Pancreas (tissue), 10 donors: Measurements from ENCODE around the gene SMARCB1. TPM values are rescaled to one million over a fixed set of nuclear protein-coding genes. Genes with fewer than 3 reads are reported as not detected.

Source experiments
- ATAC-seq, 4 donors: fragments of 200-7000 bp; cut with Tn5 transposase; one replicate each; pipeline versions ENCODE4 v1.8.0 to v1.9.1; 2020; ENCODE audit warnings: mild to moderate bottlenecking in 4 of 4, moderate library complexity in 4 of 4
- DNase-seq, 6 donors: peaks; one replicate each; pipeline ENCODE4 v3.0.0-alpha.2; 2020
- FAIRE-seq: peaks from 2 replicates; lab custom pipeline; 2012; peaks lifted over from hg19 to GRCh38; lab: Jason Lieb, UNC
- H3K27ac ChIP-seq, 4 donors: fragments of 200-600 bp; sonication (generic); 1 replicate in 3 of 4; 2 replicates in 1 of 4; pipeline versions ENCODE4 v1.5.0 to v1.8.0; 2020
- H3K27me3 ChIP-seq, 4 donors: fragments of 200-600 bp; one replicate each; pipeline ENCODE4 v1.8.0; 2021
- H3K36me3 ChIP-seq, 3 donors: fragments of 200-600 bp; sonication (generic) in 1 of 3; one replicate each; pipeline versions ENCODE4 v1.5.0 to v1.8.0; 2020 to 2021
- H3K4me1 ChIP-seq, 3 donors: fragments of 200-600 bp; one replicate each; pipeline ENCODE4 v1.8.0; 2021
- H3K4me3 ChIP-seq, 4 donors: fragments of 200-600 bp; sonication (generic) in 2 of 4; one replicate each; pipeline versions ENCODE4 v1.5.0 to v1.8.0; 2020 to 2021
- H3K9me3 ChIP-seq, 4 donors: fragments of 200-600 bp; one replicate each; pipeline ENCODE4 v1.8.0; 2021
- WGBS, 2 donors: extraction: QIAGEN DNeasy Blood & Tissue Kit; methylation state at CpG; one replicate each; pipeline ENCODE4 v1.1.7; 2013; 5-methylcytosine and 5-hydroxymethylcytosine counted together
- intact Hi-C, 3 donors: fragments of 100-400 bp; cut with DNase I; formaldehyde crosslinking; loops; one replicate each; pipeline versions ENCODE4 v1.11.1 to v1.14.2; 2022
- polyA plus RNA-seq, 2 donors: library from polyadenylated mRNA; stranded (reverse); fragments of 200-250 nt; gene quantifications; one replicate each; pipeline ENCODE4 v1.2.3, GENCODE V29; 2013
- total RNA-seq, 6 donors: library from RNA; stranded (reverse); fragmentation: NEBNext Ultra II Directional in 4 of 6; extraction: Animal tissue kit (Norgen Biotek cat#: 25700) in 4 of 6; gene quantifications; one replicate each; pipeline versions ENCODE4 v1.2.1 to v1.2.4, GENCODE V29; 2021 to 2023
- TF ChIP-seq, protein P1 (sequence below), 4 donors: fragments of 200-600 bp; sonication (generic) in 3 of 4; IDR thresholded peaks; one replicate each; pipeline versions ENCODE4 v1.5.0 to v1.8.0; 2021; ENCODE audit warnings: antibody characterized with exemption in 4 of 4
- donor health status: healthy with polysubstance abuse.
- donor health status: DM: no; HTN: no; CAD: no; lungs with moderate emphysema.
- donor health status: DM: no; HTN: no; CAD: no.
- donor health status: control.
- donor health status: control.
- donor health status: Bipolar disorder and iron deficiency.
- donor health status: DM: yes; HTN: yes; CAD: no.
- donor health status: DM: no; HTN: no; CAD: no.
- donor health status: DM: no; HTN: no; CAD: no.
- donor health status: DM: yes; HTN: yes; CAD: no.

SMARCB1 gene
- total and polyA plus RNA-seq, 8 donors = 25.2 to 37.1 (median 30.4) TPM

DNA sequence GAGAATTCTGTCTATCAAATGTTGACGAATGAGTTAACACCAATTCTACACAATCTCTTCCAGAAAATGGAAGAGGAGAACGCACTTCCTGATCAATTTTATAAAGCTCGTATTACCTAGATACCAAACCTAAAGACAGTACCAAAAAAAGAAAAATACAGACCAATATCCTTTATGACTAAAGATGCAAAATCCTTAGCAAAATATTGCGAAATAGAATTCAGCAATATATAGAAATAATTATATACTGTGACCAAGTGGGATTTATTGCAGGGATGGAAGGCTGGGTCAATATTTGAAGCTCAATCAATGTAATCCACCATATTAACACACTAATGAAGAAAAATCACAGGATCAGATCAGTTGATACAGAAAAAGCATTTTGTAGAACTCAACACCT lies 25.6 kb downstream of the SMARCB1 start:
- Histone ChIP-seq H3K9me3 (no peaks in the 10 kb centered on the region), H3K4me3 (no peak overlapping the region), H3K27me3 (no peaks in the 10 kb centered on the region), H3K4me1 (no peaks in the 10 kb centered on the region), H3K27ac (no peak overlapping the region), H3K36me3 (peaks cover 0 to 37% (median 8%) of the 10 kb centered on the region in 3 donors)
- FAIRE-seq (no peak), DNase-seq (no peak), ATAC-seq (no peak)
- WGBS, 2 donors = 94 to 97% methylated on average over 4 of the region's 4 CpGs
- intact Hi-C loops = no loop called here
- TF ChIP-seq, protein P1, sequence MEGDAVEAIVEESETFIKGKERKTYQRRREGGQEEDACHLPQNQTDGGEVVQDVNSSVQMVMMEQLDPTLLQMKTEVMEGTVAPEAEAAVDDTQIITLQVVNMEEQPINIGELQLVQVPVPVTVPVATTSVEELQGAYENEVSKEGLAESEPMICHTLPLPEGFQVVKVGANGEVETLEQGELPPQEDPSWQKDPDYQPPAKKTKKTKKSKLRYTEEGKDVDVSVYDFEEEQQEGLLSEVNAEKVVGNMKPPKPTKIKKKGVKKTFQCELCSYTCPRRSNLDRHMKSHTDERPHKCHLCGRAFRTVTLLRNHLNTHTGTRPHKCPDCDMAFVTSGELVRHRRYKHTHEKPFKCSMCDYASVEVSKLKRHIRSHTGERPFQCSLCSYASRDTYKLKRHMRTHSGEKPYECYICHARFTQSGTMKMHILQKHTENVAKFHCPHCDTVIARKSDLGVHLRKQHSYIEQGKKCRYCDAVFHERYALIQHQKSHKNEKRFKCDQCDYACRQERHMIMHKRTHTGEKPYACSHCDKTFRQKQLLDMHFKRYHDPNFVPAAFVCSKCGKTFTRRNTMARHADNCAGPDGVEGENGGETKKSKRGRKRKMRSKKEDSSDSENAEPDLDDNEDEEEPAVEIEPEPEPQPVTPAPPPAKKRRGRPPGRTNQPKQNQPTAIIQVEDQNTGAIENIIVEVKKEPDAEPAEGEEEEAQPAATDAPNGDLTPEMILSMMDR (IDR thresholded peaks at IDR 0.05) = no peak

DNA sequence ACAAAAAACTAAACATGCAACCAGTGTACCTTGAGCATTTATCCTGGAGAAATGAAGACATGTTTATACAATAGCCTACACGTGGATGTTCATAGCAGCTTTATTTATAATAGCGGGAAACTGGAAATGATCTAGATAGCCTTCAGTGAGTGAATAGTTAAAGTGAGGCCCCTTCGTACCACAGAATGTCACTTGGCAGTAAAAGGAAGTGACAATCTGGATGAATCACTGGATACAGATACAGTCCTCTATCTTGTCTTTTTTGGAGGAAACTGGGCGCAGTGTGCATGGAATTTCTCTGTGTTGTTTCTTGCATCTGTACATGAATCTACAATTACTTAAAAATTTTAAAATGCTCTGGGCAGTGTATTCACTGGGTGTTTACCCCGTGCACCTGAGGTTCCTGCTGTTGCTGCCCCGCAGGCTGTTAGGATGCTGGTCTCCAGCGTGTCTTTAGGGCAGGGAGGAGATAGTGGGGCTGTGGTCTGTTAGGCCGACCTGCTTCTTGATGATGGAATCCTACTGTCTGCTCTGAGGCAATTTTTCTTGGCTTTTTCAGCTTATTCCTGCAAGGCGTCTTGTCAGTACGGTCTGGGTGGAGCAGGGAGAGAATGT lies 28.9 kb downstream of the SMARCB1 start:
- H3K27me3 ChIP-seq = no peaks in the 10 kb centered on the region
- FAIRE-seq = no peak
- intact Hi-C loops = no loop called here

DNA sequence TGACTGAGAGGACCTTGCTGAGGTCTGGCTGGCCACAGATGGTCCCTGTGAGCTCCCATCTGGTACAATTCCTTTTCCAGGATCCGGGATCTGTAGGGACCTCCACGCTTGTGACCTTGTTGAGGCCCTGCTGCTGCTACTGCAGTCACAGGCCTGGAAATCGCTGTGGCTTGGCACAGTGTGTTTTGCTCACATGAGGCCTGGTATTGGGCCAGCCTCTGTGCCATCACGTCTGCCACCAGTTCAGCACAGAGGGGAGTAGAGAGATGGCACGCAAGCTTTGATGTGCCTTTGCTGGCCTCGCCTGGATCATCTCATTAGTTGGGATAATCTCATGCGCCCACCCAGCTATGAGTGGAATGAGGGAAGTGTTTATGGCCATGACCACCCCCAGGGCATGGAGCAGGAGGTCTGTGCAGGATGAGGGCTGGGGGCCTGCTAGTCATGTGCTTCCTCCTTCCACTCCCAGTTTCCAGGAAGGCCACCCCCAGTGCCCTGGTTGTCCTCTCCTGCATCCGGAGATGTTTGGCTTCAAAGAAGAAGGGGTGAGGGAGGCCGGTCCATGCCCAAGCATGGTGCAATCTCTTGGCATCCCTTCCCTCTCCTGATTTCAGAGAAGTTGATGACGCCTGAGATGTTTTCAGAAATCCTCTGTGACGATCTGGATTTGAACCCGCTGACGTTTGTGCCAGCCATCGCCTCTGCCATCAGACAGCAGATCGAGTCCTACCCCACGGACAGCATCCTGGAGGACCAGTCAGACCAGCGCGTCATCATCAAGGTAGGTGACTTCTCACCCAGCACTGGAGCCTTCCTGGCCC lies 29.6 kb downstream of the SMARCB1 start:
- intact Hi-C loops = no loop called here
- Histone ChIP-seq H3K27me3 (no peaks in the 10 kb centered on the region), H3K9me3 (no peaks in the 10 kb centered on the region), H3K4me1 (no peaks in the 10 kb centered on the region), H3K36me3 (peaks cover 0 to 40% (median 11%) of the 10 kb centered on the region in 3 donors), H3K4me3 (no peak overlapping the region), H3K27ac (no peak overlapping the region)
- FAIRE-seq (no peak), ATAC-seq (no peak), DNase-seq (peak in 1 of 6 donors; percentile 26)
- WGBS, 2 donors = 86 to 89% methylated on average over 18 of the region's 18 CpGs
- TF ChIP-seq, protein P1 (IDR thresholded peaks at IDR 0.05) = no peak

More for the DNA sequence above, 28.9 kb downstream of the SMARCB1 start:
- TF ChIP-seq, protein P1 (IDR thresholded peaks at IDR 0.05) = no peak
- ATAC-seq (no peak), DNase-seq (peak in 1 of 6 donors; percentile 7)
- WGBS, 2 donors = 79 to 88% methylated on average over 10 of the region's 10 CpGs
- peaks cover 0 to 45% (median 11%) of the 10 kb centered on the region in 3 donors for H3K36me3 ChIP-seq
- no peaks in the 10 kb centered on the region for H3K4me1 ChIP-seq
- no peak overlapping the region for H3K27ac ChIP-seq
- H3K9me3 ChIP-seq = no peaks in the 10 kb centered on the region
- no peak overlapping the region for H3K4me3 ChIP-seq

DNA sequence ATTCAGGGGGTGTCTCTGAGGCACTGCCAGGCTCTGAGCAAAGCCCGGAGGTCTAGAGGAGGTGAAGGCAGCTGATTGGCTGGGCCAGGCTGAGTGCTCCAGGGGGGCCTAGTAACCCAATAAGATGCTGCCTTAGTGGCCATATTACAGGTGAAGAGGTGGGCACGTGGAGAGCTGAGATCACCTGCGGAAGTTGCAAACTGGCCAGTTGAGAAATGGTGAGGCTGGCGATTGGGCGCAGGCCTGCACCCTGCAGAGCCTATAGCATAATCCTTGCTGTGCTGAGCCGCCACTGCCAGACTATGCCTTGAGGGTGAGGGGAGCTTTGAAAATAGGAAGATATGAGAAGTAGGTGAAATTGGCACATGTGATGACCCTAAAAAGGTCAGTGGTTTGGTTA lies 30.4 kb downstream of the SMARCB1 start:
- no peaks in the 10 kb centered on the region for H3K4me1 ChIP-seq
- 88 to 97% methylated on average over 6 of the region's 6 CpGs for WGBS, 2 donors
- no peaks in the 10 kb centered on the region for H3K27me3 ChIP-seq
- TF ChIP-seq, protein P1 (IDR thresholded peaks at IDR 0.05) = no peak
- no peak overlapping the region for H3K4me3 ChIP-seq
- FAIRE-seq = no peak
- H3K9me3 ChIP-seq = no peaks in the 10 kb centered on the region
- intact Hi-C loops = no loop called here
- no peak overlapping the region for H3K27ac ChIP-seq
- H3K36me3 ChIP-seq = peaks cover 0 to 44% (median 11%) of the 10 kb centered on the region in 3 donors
- peak in 1 of 6 donors; percentile 21 for DNase-seq
- no peak for ATAC-seq
